ENCODE measurements around the gene UBXN6.

- TF ChIP-seq, protein P1, sequence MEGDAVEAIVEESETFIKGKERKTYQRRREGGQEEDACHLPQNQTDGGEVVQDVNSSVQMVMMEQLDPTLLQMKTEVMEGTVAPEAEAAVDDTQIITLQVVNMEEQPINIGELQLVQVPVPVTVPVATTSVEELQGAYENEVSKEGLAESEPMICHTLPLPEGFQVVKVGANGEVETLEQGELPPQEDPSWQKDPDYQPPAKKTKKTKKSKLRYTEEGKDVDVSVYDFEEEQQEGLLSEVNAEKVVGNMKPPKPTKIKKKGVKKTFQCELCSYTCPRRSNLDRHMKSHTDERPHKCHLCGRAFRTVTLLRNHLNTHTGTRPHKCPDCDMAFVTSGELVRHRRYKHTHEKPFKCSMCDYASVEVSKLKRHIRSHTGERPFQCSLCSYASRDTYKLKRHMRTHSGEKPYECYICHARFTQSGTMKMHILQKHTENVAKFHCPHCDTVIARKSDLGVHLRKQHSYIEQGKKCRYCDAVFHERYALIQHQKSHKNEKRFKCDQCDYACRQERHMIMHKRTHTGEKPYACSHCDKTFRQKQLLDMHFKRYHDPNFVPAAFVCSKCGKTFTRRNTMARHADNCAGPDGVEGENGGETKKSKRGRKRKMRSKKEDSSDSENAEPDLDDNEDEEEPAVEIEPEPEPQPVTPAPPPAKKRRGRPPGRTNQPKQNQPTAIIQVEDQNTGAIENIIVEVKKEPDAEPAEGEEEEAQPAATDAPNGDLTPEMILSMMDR (IDR thresholded peaks at IDR 0.05) = no peak
- TF ChIP-seq ZFX (IDR thresholded peaks at IDR 0.05; ENCODE audit: borderline replicate concordance) = no peak
Measured at GRCh38 chr19:4434391-4434790, 23.2 kb downstream of the UBXN6 start.
